ENCODE results near the gene PRAC1.

The PRAC1 gene

DNA sequence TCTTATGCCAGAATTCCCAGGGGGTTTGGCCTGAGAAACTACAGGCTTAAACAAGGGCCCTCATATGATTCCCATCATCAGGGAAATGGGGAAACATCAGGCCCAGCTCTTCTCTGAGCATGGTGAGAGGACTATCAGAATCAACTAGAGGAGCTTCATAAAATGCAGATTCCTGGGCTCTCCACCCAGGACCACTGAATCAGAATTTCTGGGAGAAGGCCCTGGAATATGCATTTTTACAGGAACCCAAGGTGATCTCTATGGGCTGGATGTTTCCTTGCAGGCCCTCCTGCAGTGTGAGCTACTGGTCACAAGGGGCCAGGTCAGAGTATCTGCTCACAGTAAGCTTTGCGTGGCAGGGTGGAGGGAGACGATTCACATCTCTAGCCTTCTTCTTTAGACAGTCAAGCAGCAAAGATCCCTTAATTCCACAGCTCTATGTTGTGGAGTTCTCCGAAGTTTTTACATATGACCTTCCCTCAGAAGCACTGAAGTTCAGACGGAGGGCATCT, 45.0 kb upstream of the PRAC1 start:
- Histone ChIP-seq H3K9ac (ENCODE audit: low read length) (no peak overlapping the region), H3K9me3 (ENCODE audit: insufficient read depth, low read length) (no peaks in the 10 kb centered on the region), H3K4me2 (ENCODE audit: low read depth, low read length, poor library complexity, severe bottlenecking) (no peak overlapping the region), H2AFZ (ENCODE audit: low read depth, low read length, severe bottlenecking) (no peak overlapping the region), H3K27me3 (ENCODE audit: low read length) (no peaks in the 10 kb centered on the region), H3K4me3 (ENCODE audit: insufficient read depth, low read length, poor library complexity, severe bottlenecking) (no peak overlapping the region), H3K27ac (ENCODE audit: low read depth, low read length) (no peak overlapping the region), H3K9me2 (replicated peaks; ENCODE audit: insufficient read depth, low read length) (no peaks in the 10 kb centered on the region), H3F3A (ENCODE audit: insufficient read depth) (no peaks in the 10 kb centered on the region), H3K36me3 (ENCODE audit: low read length) (no peaks in the 10 kb centered on the region), H3K79me2 (ENCODE audit: insufficient read depth, low read length) (no peaks in the 10 kb centered on the region), H4K20me1 (ENCODE audit: low read depth, low read length) (no peaks in the 10 kb centered on the region)
- TF ChIP-seq CTCF (IDR thresholded peaks at IDR 0.05; ENCODE audit: insufficient read depth, low read length, poor library complexity, severe bottlenecking) (no peak), EZH2phosphoT487 (conservative IDR thresholded peaks at IDR 0.05; ENCODE audit: low read length) (no peak)

DNA sequence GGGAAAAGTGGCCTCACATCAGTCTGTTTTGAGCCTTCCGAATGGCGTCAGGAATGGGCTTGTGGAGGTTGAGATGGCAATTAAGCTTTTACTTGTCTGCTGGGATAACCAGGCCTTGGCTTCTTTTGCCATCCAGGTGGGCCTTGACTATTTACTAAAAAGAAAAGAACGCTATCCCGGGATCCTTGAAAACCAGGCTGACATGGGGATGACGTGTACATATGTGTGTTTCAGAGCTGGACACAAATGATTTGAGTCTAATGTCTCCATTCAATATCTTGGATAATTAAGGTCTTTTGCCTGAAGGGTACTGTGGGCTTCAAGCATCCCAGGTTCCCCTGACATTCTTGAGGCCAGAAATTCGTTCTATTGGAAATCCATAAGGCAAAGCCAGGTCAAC, 38.8 kb upstream of the PRAC1 start:
- no peak overlapping the region for H2AFZ ChIP-seq (ENCODE audit: low read depth, low read length, severe bottlenecking)
- H3K79me2 ChIP-seq (ENCODE audit: insufficient read depth, low read length) = no peaks in the 10 kb centered on the region
- H3K36me3 ChIP-seq (ENCODE audit: low read length) = no peaks in the 10 kb centered on the region
- H4K20me1 ChIP-seq (ENCODE audit: low read depth, low read length) = no peaks in the 10 kb centered on the region
- no peaks in the 10 kb centered on the region for H3K27me3 ChIP-seq (ENCODE audit: low read length)
- no peak overlapping the region for H3K9ac ChIP-seq (ENCODE audit: low read length)
- no peaks in the 10 kb centered on the region for H3K9me2 ChIP-seq (replicated peaks; ENCODE audit: insufficient read depth, low read length)
- no peaks in the 10 kb centered on the region for H3K9me3 ChIP-seq (ENCODE audit: insufficient read depth, low read length)
- H3K27ac ChIP-seq (ENCODE audit: low read depth, low read length) = no peak overlapping the region
- no peak overlapping the region for H3K4me3 ChIP-seq (ENCODE audit: insufficient read depth, low read length, poor library complexity, severe bottlenecking)
- TF ChIP-seq CTCF (IDR thresholded peaks at IDR 0.05; ENCODE audit: insufficient read depth, low read length, poor library complexity, severe bottlenecking) = no peak
- TF ChIP-seq EZH2phosphoT487 (conservative IDR thresholded peaks at IDR 0.05; ENCODE audit: low read length) = no peak
- no peak overlapping the region for H3K4me2 ChIP-seq (ENCODE audit: low read depth, low read length, poor library complexity, severe bottlenecking)
- no peaks in the 10 kb centered on the region for H3F3A ChIP-seq (ENCODE audit: insufficient read depth)

DNA sequence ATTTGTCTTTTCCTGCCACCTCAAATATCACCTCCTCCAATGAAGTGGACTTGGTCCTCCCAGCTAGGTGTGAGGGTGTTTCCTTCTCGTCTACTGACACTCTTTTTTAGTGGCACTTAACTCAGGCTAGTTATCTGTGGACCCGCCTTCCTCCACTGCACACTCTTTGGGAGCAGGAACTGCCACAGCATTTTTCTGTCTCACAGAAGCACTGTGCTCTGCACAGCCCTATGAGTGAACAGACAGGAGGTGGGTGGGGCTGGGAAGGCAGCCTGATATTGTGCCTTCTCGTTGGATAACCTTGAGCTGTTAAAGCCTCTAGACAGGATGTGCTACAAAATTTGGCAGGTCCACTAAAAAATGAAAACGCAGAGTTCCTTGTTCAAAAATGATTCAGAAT, 38.1 kb upstream of the PRAC1 start:
- TF ChIP-seq CTCF (IDR thresholded peaks at IDR 0.05; ENCODE audit: insufficient read depth, low read length, poor library complexity, severe bottlenecking) = no peak
- no peak for TF ChIP-seq EZH2phosphoT487 (conservative IDR thresholded peaks at IDR 0.05; ENCODE audit: low read length)
- no peaks in the 10 kb centered on the region for H3K9me3 ChIP-seq (ENCODE audit: insufficient read depth, low read length)
- H2AFZ ChIP-seq (ENCODE audit: low read depth, low read length, severe bottlenecking) = no peak overlapping the region
- no peaks in the 10 kb centered on the region for H4K20me1 ChIP-seq (ENCODE audit: low read depth, low read length)
- H3K9me2 ChIP-seq (replicated peaks; ENCODE audit: insufficient read depth, low read length) = no peaks in the 10 kb centered on the region
- no peak overlapping the region for H3K4me2 ChIP-seq (ENCODE audit: low read depth, low read length, poor library complexity, severe bottlenecking)
- H3K27me3 ChIP-seq (ENCODE audit: low read length) = no peaks in the 10 kb centered on the region
- H3K4me3 ChIP-seq (ENCODE audit: insufficient read depth, low read length, poor library complexity, severe bottlenecking) = no peak overlapping the region
- H3K27ac ChIP-seq (ENCODE audit: low read depth, low read length) = no peak overlapping the region
- H3K9ac ChIP-seq (ENCODE audit: low read length) = no peak overlapping the region
- H3F3A ChIP-seq (ENCODE audit: insufficient read depth) = no peaks in the 10 kb centered on the region
- H3K79me2 ChIP-seq (ENCODE audit: insufficient read depth, low read length) = no peaks in the 10 kb centered on the region
- H3K36me3 ChIP-seq (ENCODE audit: low read length) = no peaks in the 10 kb centered on the region
